ENCODE measurements around the gene KLHL7. TPM values are rescaled to one million over a fixed set of nuclear protein-coding genes. Genes with fewer than 3 reads are reported as not detected.

KLHL7 gene
- polyA plus RNA-seq, 1 donor from 2014 or later = 198 TPM

DNA sequence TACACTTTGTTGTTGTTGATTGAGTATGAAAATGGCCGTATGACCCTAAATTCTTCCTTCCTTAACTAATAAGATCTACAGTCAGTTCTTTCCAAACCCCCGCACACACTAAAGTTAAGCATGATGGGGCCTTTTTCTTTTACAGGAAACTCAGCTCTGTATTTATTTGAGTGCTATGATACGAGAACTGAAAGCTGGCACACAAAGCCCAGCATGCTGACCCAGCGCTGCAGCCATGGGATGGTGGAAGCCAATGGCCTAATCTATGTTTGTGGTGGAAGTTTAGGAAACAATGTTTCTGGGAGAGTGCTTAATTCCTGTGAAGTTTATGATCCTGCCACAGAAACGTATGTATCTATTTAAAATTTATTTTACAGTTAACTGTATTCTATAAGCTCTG, 62.1 kb downstream of the KLHL7 start:
- TF ChIP-seq EZH2 (IDR thresholded peaks at IDR 0.05; ENCODE audit: borderline replicate concordance, insufficient read depth, low read length, poor library complexity, severe bottlenecking) (no peak), POLR2AphosphoS5 (IDR thresholded peaks at IDR 0.05) (no peak), EP300 (conservative IDR thresholded peaks at IDR 0.05; ENCODE audit: poor library complexity, severe bottlenecking) (no peak), MXI1 (conservative IDR thresholded peaks at IDR 0.05; ENCODE audit: poor library complexity, severe bottlenecking) (no peak), SMC3 (conservative IDR thresholded peaks at IDR 0.05; ENCODE audit: poor library complexity) (no peak), TAF1 (IDR thresholded peaks at IDR 0.05; ENCODE audit: low read depth) (no peak), RAD21 (conservative IDR thresholded peaks at IDR 0.05) (no peak)
- TF ChIP-seq, protein P1, sequence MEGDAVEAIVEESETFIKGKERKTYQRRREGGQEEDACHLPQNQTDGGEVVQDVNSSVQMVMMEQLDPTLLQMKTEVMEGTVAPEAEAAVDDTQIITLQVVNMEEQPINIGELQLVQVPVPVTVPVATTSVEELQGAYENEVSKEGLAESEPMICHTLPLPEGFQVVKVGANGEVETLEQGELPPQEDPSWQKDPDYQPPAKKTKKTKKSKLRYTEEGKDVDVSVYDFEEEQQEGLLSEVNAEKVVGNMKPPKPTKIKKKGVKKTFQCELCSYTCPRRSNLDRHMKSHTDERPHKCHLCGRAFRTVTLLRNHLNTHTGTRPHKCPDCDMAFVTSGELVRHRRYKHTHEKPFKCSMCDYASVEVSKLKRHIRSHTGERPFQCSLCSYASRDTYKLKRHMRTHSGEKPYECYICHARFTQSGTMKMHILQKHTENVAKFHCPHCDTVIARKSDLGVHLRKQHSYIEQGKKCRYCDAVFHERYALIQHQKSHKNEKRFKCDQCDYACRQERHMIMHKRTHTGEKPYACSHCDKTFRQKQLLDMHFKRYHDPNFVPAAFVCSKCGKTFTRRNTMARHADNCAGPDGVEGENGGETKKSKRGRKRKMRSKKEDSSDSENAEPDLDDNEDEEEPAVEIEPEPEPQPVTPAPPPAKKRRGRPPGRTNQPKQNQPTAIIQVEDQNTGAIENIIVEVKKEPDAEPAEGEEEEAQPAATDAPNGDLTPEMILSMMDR (IDR thresholded peaks at IDR 0.05; ENCODE audit: poor library complexity, severe bottlenecking) = no peak
- TF ChIP-seq, protein P2, sequence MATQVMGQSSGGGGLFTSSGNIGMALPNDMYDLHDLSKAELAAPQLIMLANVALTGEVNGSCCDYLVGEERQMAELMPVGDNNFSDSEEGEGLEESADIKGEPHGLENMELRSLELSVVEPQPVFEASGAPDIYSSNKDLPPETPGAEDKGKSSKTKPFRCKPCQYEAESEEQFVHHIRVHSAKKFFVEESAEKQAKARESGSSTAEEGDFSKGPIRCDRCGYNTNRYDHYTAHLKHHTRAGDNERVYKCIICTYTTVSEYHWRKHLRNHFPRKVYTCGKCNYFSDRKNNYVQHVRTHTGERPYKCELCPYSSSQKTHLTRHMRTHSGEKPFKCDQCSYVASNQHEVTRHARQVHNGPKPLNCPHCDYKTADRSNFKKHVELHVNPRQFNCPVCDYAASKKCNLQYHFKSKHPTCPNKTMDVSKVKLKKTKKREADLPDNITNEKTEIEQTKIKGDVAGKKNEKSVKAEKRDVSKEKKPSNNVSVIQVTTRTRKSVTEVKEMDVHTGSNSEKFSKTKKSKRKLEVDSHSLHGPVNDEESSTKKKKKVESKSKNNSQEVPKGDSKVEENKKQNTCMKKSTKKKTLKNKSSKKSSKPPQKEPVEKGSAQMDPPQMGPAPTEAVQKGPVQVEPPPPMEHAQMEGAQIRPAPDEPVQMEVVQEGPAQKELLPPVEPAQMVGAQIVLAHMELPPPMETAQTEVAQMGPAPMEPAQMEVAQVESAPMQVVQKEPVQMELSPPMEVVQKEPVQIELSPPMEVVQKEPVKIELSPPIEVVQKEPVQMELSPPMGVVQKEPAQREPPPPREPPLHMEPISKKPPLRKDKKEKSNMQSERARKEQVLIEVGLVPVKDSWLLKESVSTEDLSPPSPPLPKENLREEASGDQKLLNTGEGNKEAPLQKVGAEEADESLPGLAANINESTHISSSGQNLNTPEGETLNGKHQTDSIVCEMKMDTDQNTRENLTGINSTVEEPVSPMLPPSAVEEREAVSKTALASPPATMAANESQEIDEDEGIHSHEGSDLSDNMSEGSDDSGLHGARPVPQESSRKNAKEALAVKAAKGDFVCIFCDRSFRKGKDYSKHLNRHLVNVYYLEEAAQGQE (IDR thresholded peaks at IDR 0.05; ENCODE audit: borderline replicate concordance) = no peak
- no peaks in the 10 kb centered on the region for H3F3A ChIP-seq (ENCODE audit: insufficient read depth, low read length, poor library complexity, severe bottlenecking)
- no peaks in the 10 kb centered on the region for H3K79me2 ChIP-seq (replicated peaks; ENCODE audit: insufficient read depth, low read length)
- no peaks in the 10 kb centered on the region for H3K9me3 ChIP-seq (ENCODE audit: low read length)
- H3K4me3 ChIP-seq (ENCODE audit: low read length) = no peak overlapping the region
- no peak overlapping the region for H3K9ac ChIP-seq (ENCODE audit: low read length)
- no peak overlapping the region for H2AFZ ChIP-seq (ENCODE audit: low read depth, low read length)
- H4K20me1 ChIP-seq (ENCODE audit: insufficient read depth) = no peaks in the 10 kb centered on the region
- H3K4me2 ChIP-seq (ENCODE audit: low read length) = no peak overlapping the region
- H3K27ac ChIP-seq (ENCODE audit: low read length) = no peak overlapping the region
- no peaks in the 10 kb centered on the region for H3K9me2 ChIP-seq (ENCODE audit: insufficient read depth, low read length)
- peaks cover 15% of the 10 kb centered on the region for H3K36me3 ChIP-seq (ENCODE audit: insufficient read depth, low read length)
- H3K27me3 ChIP-seq (ENCODE audit: insufficient read depth, low read depth, low read length) = no peaks in the 10 kb centered on the region

DNA sequence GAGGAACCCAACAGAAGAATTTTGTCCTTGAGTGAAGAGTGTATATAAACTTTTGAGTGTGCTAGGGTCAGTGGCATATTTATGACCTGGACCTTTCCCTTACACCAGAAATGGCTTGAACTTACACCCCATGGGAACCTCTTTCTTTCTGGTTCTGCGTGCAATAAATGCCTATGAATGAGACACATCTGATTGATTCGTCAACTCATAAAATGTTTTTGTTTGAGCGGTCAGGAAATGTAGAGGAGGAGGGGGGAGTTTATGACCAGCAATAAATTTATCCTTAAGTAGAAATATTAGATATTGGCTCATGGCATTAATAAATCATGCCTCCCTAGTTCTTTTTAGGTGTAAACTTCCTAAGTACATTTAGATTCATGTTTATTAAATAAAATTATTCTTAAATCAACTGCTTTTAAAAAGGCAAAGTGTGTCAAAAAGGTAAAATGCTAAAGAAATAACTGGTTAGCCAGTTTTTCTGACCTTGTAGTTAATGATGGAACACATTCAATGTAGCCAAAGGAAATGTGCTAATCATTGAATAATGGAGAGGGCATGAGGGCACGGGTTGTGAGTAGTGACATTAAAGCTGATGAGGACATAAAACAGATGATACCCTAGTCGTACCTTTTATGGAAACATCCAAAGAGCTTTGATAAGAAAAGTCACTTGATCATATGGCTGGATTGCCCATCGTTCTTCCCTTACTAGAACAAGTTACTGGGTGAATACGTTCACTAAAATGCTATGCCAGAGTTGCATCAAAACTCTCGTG, 62.7 kb downstream of the KLHL7 start:
- TF ChIP-seq, protein P2 (IDR thresholded peaks at IDR 0.05; ENCODE audit: borderline replicate concordance) = no peak
- TF ChIP-seq MXI1 (conservative IDR thresholded peaks at IDR 0.05; ENCODE audit: poor library complexity, severe bottlenecking) = no peak
- TF ChIP-seq SMC3 (conservative IDR thresholded peaks at IDR 0.05; ENCODE audit: poor library complexity) = no peak
- no peak for TF ChIP-seq EZH2 (IDR thresholded peaks at IDR 0.05; ENCODE audit: borderline replicate concordance, insufficient read depth, low read length, poor library complexity, severe bottlenecking)
- no peak for TF ChIP-seq EP300 (conservative IDR thresholded peaks at IDR 0.05; ENCODE audit: poor library complexity, severe bottlenecking)
- H3K79me2 ChIP-seq (replicated peaks; ENCODE audit: insufficient read depth, low read length) = no peaks in the 10 kb centered on the region

More for the DNA sequence above, 62.7 kb downstream of the KLHL7 start:
- Histone ChIP-seq H3K4me2 (ENCODE audit: low read length) (no peak overlapping the region), H3K36me3 (ENCODE audit: insufficient read depth, low read length) (peaks cover 18% of the 10 kb centered on the region), H3K9me2 (ENCODE audit: insufficient read depth, low read length) (no peaks in the 10 kb centered on the region), H3K9ac (ENCODE audit: low read length) (no peak overlapping the region), H3K4me3 (ENCODE audit: low read length) (no peak overlapping the region), H3K27me3 (ENCODE audit: insufficient read depth, low read depth, low read length) (no peaks in the 10 kb centered on the region), H3K9me3 (ENCODE audit: low read length) (no peaks in the 10 kb centered on the region), H3F3A (ENCODE audit: insufficient read depth, low read length, poor library complexity, severe bottlenecking) (no peaks in the 10 kb centered on the region), H3K27ac (ENCODE audit: low read length) (no peak overlapping the region), H2AFZ (ENCODE audit: low read depth, low read length) (no peak overlapping the region), H4K20me1 (ENCODE audit: insufficient read depth) (no peaks in the 10 kb centered on the region)

Data from neural cell (in vitro differentiated cells).